WTC11 (cell line): Measurements from ENCODE around the gene ZNF740. TPM values are rescaled to one million over a fixed set of nuclear protein-coding genes. Genes with fewer than 3 reads are reported as not detected.

Experiments used
- AR ChIP-seq: fragments of 250-450 bp; sonication (Bioruptor Pico); IDR thresholded peaks from 2 replicates; pipeline ENCODE4 v1.9.0; 2021; ENCODE audit warnings: mild to moderate bottlenecking
- ARID4B ChIP-seq: sonication (generic); formaldehyde crosslinking; IDR thresholded peaks from 2 replicates; pipeline ENCODE4 v1.8.0; 2023; ENCODE audit warnings: missing genetic modification reagents, mild to moderate bottlenecking, borderline replicate concordance
- ATF1 ChIP-seq: sonication (generic); formaldehyde crosslinking; IDR thresholded peaks from 2 replicates; pipeline ENCODE4 v1.8.1; 2023; ENCODE audit warnings: mild to moderate bottlenecking, moderate library complexity, missing genetic modification reagents
- ATF3 ChIP-seq: sonication (generic); formaldehyde crosslinking; conservative IDR thresholded peaks from 2 replicates; pipeline ENCODE4 v1.8.1; 2022; ENCODE audit warnings: mild to moderate bottlenecking, missing genetic modification reagents
- ATF6 ChIP-seq: sonication (generic); formaldehyde crosslinking; IDR thresholded peaks from 2 replicates; pipeline ENCODE4 v1.8.1; 2023; ENCODE audit warnings: mild to moderate bottlenecking, missing genetic modification reagents
- CREM ChIP-seq: sonication (generic); formaldehyde crosslinking; IDR thresholded peaks from 2 replicates; pipeline ENCODE4 v1.8.1; 2022; ENCODE audit warnings: mild to moderate bottlenecking, missing genetic modification reagents, moderate library complexity
- E2F1 ChIP-seq: sonication (generic); formaldehyde crosslinking; IDR thresholded peaks from 2 replicates; pipeline ENCODE4 v1.8.0; 2022; ENCODE audit warnings: mild to moderate bottlenecking, missing genetic modification reagents
- E2F5 ChIP-seq: sonication (generic); formaldehyde crosslinking; IDR thresholded peaks from 2 replicates; pipeline ENCODE4 v1.8.1; 2022; ENCODE audit warnings: mild to moderate bottlenecking, moderate library complexity, missing genetic modification reagents
- GABPB1 ChIP-seq: sonication (generic); formaldehyde crosslinking; IDR thresholded peaks from 2 replicates; pipeline ENCODE4 v1.8.1; 2023; ENCODE audit warnings: mild to moderate bottlenecking, missing genetic modification reagents
- GRHL2 ChIP-seq: fragments of 250-450 bp; sonication (Bioruptor Pico); IDR thresholded peaks from 2 replicates; pipeline ENCODE4 v1.8.0; 2022; ENCODE audit warnings: mild to moderate bottlenecking, moderate library complexity; ENCODE audit not compliant: insufficient replicate concordance, severe bottlenecking
- HMGXB4 ChIP-seq: sonication (generic); formaldehyde crosslinking; IDR thresholded peaks from 2 replicates; pipeline ENCODE4 v1.8.1; 2023; ENCODE audit warnings: mild to moderate bottlenecking, moderate library complexity, missing genetic modification reagents
- MAX ChIP-seq: sonication (generic); formaldehyde crosslinking; IDR thresholded peaks from 2 replicates; pipeline ENCODE4 v1.8.0; 2022; ENCODE audit warnings: mild to moderate bottlenecking, missing genetic modification reagents
- RORB ChIP-seq: fragments of 250-450 bp; sonication (Bioruptor Pico); IDR thresholded peaks from 2 replicates; pipeline ENCODE4 v1.9.0; 2021; ENCODE audit warnings: mild to moderate bottlenecking
- SMAD4 ChIP-seq: sonication (generic); formaldehyde crosslinking; IDR thresholded peaks from 2 replicates; pipeline ENCODE4 v1.8.0; 2022; ENCODE audit warnings: mild to moderate bottlenecking, missing genetic modification reagents
- TCF7 ChIP-seq: sonication (generic); formaldehyde crosslinking; IDR thresholded peaks from 2 replicates; pipeline ENCODE4 v1.8.0; 2022; ENCODE audit warnings: mild to moderate bottlenecking, low read depth, missing genetic modification reagents, moderate library complexity
- TP53 ChIP-seq: sonication (generic); formaldehyde crosslinking; IDR thresholded peaks from 2 replicates; pipeline ENCODE4 v1.8.1; 2023; ENCODE audit warnings: mild to moderate bottlenecking, missing genetic modification reagents
- USF2 ChIP-seq: sonication (generic); formaldehyde crosslinking; IDR thresholded peaks from 2 replicates; pipeline ENCODE4 v1.8.1; 2023; ENCODE audit warnings: mild to moderate bottlenecking, missing genetic modification reagents, moderate library complexity
- ZMAT4 ChIP-seq: fragments of 250-450 bp; sonication (Bioruptor Pico); IDR thresholded peaks from 2 replicates; pipeline ENCODE4 v1.9.0; 2021; ENCODE audit warnings: mild to moderate bottlenecking
- ZNF219 ChIP-seq: sonication (generic); formaldehyde crosslinking; IDR thresholded peaks from 2 replicates; pipeline ENCODE4 v1.8.0; 2023; ENCODE audit warnings: missing genetic modification reagents, mild to moderate bottlenecking, borderline replicate concordance
- ZNF317 ChIP-seq: sonication (generic); formaldehyde crosslinking; IDR thresholded peaks from 2 replicates; pipeline ENCODE4 v1.8.1; 2023; ENCODE audit warnings: low read depth, mild to moderate bottlenecking, moderate library complexity, missing genetic modification reagents, borderline replicate concordance
- ZNF423 ChIP-seq: fragments of 250-450 bp; sonication (Bioruptor Pico); IDR thresholded peaks from 2 replicates; pipeline ENCODE4 v2.1.2; 2022; ENCODE audit warnings: mild to moderate bottlenecking, moderate library complexity
- total RNA-seq: library from RNA; stranded (reverse); gene quantifications from 3 replicates; pipeline ENCODE4 v1.2.3, GENCODE V29; 2021

The ZNF740 gene
- total RNA-seq, 1 experiment from 2014 or later: 26.6 TPM

GRCh38 chr12:53217051-53217930 is 36.8 kb downstream of the ZNF740 start (continued):
- TF ChIP-seq AR (CRISPR knock-in tag): no peak
- no peak for TF ChIP-seq GABPB1 (CRISPR knock-in tag)
- TF ChIP-seq ZNF423 (CRISPR knock-in tag): peak; percentile 37; the same call in 1 of the 2 replicates
- no peak for TF ChIP-seq CREM (CRISPR knock-in tag)
- no peak for TF ChIP-seq HMGXB4 (CRISPR knock-in tag)
- TF ChIP-seq ATF3 (CRISPR knock-in tag): no peak
- no peak for TF ChIP-seq ZMAT4 (CRISPR knock-in tag)
- TF ChIP-seq MAX: peak; percentile 80; the same call in 1 of the 2 replicates
- TF ChIP-seq ATF1: no peak
- TF ChIP-seq TCF7 (CRISPR knock-in tag): no peak
- TF ChIP-seq ARID4B (CRISPR knock-in tag): no peak
- TF ChIP-seq E2F5: no peak
- no peak for TF ChIP-seq ZNF219
- no peak for TF ChIP-seq E2F1 (CRISPR knock-in tag)
- no peak for TF ChIP-seq TP53 (CRISPR knock-in tag)
- no peak for TF ChIP-seq RORB (CRISPR knock-in tag)
- no peak for TF ChIP-seq SMAD4 (CRISPR knock-in tag)
- no peak for TF ChIP-seq GRHL2 (CRISPR knock-in tag)
- TF ChIP-seq ATF6 (CRISPR knock-in tag): no peak
- TF ChIP-seq ZNF317 (CRISPR knock-in tag): no peak
- peak; percentile 78 for TF ChIP-seq USF2 (CRISPR knock-in tag)
